Activated CD4-positive, alpha-beta T cell treated with anti-CD3 and anti-CD28 coated beads for 24 hours (primary cell): ENCODE measurements around the gene ASTL.
A peak's percentile ranks its signal among the peaks of the same experiment; 100 is the strongest.
"Not testable (repeated sequence)": the region's sequence is repeated elsewhere in the genome, so short reads cannot be mapped to it uniquely, and the experiment has no call there.

Experiments used
- DNase-seq, 2 donors: peaks; one replicate each; pipeline ENCODE4 v3.0.0-alpha.2; 2020; ENCODE audit warnings: low read depth in 2 of 2

ASTL gene

GRCh38 chr2:96138179-96139145, at the start of gene ASTL:
TSS of gene ASTL (minus strand) at chr2:96138502. CDS start at chr2:96138436, 66 bp downstream.
- DNase-seq, result peak in 1 of 2 donors; percentile 52

GRCh38 chr2:96186562-96186961, 48.3 kb upstream of the ASTL start:
- no peak for DNase-seq

DNA sequence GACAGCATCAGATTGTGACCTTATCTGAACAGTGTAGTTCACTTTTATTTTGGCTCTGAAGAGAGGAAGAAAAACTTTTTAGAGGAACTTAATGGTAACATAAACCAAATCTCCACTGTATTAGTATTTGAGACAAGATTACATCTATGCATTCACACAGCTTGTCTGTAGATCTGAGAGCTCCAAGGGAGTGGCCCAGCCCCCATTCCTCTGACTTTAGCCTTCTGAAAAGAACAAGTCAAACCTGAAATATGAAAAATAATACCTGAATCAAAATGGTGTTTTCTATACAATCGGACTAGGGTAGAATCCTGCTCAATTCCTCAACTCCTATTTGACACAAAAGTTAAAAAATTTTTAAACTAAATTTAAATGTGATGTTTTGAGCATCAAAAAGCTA, 47.2 kb upstream of the ASTL start:
- DNase-seq, result no peak

GRCh38 chr2:96184989-96185388, 46.7 kb upstream of the ASTL start:
- DNase-seq, result no peak

DNA sequence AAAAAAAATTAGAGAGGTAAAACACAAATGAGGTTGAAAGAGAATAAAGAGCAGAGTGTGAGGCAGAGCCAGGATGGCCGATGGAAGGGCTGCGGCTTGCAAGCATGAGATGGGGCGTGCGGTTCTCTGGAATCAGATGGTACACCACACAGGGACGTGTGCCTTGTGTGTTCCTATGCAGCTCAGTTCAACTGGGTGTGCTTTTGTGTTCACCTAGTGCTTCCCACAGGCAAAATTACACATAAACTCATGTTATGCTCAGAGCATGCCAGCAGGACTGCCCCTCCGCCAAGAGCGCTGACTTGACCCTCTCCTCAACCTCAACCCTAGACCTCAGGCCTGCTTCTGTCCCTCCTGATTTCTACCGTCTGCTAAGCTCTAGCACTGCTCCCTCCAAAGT, 45.9 kb upstream of the ASTL start:
- DNase-seq, result no peak

- DNase-seq, result no peak
These were observed 43.2 kb upstream of the ASTL start for GRCh38 chr2:96181529-96181928.

DNA sequence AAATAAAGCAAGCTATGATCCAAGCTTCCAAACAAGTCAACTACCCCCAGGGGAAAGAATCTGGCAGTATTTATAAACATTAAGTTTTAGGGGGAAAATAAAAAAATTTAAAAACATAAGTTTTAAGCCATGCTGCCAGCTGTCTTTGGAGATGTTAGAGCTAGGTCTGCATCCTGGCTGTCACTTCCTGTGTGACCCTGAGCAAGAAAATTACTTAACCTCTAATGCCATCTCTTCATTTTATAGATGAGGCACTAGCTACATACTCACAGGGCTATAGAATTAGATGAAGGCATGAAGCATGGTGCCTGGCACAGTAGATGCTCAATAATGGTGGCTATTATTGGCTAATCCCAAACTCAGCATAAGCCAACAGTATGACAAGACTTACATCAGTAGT, 42.2 kb upstream of the ASTL start:
- DNase-seq, result no peak

DNA sequence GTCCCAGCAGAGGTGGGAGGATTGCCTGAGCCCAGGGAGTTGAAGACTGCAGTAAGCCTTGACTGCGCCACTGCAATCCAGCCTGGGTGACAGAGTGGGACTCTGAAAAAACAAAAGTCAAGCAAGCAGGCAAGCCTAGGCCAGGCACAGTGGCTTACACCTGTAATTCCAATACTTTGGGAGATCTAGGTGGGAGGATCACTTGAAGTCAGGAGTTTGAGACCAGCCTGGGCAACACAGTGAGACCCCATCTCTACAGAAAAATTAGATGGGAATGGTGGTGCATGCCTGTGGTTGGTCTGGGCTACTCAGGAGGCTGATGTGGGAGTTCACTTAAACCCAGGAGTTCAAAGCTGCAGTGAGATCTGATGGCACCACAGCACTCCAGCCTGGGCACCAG, 41.7 kb upstream of the ASTL start:
- DNase-seq, result no peak

GRCh38 chr2:96176661-96177060, 38.4 kb upstream of the ASTL start:
- no peak for DNase-seq

- no peak for DNase-seq
These were observed 37.6 kb upstream of the ASTL start for GRCh38 chr2:96175951-96176350.

- DNase-seq, result peak; percentile 78 to 83
These were observed 36.2 kb upstream of the ASTL start for GRCh38 chr2:96174251-96175144.

DNA sequence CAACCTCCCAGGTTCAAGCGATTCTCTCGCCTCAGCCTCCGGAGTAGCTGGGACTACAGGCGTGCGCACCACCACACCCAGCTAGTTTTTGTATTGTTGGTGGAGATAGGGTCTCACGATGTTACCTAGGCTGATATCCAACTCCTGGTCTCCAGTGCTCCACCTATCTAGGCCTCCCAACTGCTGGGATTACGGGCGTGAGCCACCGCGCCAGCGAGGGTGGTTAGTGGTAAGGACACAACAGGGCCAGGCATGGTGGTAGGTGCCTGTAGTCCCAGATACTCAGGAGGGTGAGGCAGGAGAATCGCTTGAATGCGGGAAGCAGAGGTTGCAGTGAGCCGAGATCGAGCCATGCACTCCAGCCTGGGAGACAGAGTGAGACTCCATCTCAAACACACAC, 33.5 kb upstream of the ASTL start:
- no peak for DNase-seq

GRCh38 chr2:96170626-96171025, 32.3 kb upstream of the ASTL start:
- DNase-seq, result no peak

GRCh38 chr2:96169868-96170507, 31.7 kb upstream of the ASTL start:
- DNase-seq, result no peak

DNA sequence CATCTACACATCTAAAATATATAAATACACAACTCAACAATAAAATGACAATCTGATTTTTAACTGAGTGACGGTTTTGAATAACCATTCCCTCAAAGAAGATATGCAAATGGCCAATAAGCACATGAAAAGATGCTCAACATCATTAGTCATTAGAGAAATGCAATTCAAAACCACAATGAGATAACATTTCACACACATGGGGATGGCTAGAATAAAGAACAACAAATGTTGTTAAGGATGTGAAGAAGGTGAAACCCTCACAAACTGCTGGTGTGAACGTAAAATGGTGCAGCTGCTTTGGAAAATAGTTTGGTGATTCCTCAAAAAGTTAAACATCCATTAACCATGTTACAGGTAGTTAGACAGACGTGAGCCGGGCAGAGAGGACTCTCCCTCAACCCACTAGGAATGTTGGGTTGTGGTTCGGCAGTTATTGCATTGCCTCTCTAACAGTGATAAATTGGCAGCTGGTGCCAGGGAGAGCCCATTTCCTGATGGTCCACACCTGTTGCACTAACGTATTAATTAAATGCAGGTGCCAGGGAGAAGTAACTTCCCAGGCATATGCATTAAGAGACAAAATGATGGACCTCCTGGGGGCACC, 29.2 kb upstream of the ASTL start:
- DNase-seq, result no peak

- peak in 1 of 2 donors; percentile 53 for DNase-seq
These were observed 26.3 kb upstream of the ASTL start for GRCh38 chr2:96164459-96165184.

GRCh38 chr2:96163768-96164429, 25.6 kb upstream of the ASTL start:
- DNase-seq, result peak; percentile 70 to 80

- DNase-seq, result no peak
These were observed 25.1 kb upstream of the ASTL start for GRCh38 chr2:96163415-96163767.

GRCh38 chr2:96161898-96162297, 23.6 kb upstream of the ASTL start:
- DNase-seq, result no peak

DNA sequence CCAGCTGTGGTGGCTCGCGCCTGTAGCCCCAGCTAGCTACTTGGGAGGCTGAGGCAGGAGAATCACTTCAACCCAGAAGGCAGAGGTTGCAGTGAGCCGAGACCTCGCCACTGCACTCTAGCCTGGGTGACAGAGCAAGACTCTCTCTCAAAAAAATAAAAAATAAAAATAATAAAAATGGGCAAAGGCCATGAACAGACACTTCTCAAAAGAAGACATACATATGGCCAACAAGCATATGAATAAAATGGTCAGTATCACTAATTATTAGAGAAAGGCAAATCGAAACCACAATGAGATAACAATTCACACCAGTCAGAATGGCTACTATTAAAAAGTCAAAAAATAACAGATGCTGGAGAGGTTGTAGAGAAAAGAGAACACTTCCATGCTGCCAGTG, 22.1 kb upstream of the ASTL start:
- DNase-seq, result not testable (repeated sequence)
